ENCODE measurements around the gene PRELP. TPM values are rescaled to one million over a fixed set of nuclear protein-coding genes. Genes with fewer than 3 reads are reported as not detected.

Gene PRELP
- total RNA-seq, 1 experiment from 2014 or later, result 0.07 TPM

GRCh38 chr1:203480084-203480483 lies 4.5 kb downstream of the PRELP start:
- no peak overlapping the region for H3K27ac Mint-ChIP-seq
- H3K14ac ChIP-seq (ENCODE audit: insufficient read depth, low read length), result no peak overlapping the region
- no peak overlapping the region for H2BK120ac ChIP-seq (ENCODE audit: low read depth, low read length, poor library complexity, severe bottlenecking)
- WGBS (ENCODE audit: extremely low coverage, insufficient read length, low lambda C conversion rate), result no CpG with 5 or more reads among the region's 2 CpGs
- peaks cover 15% of the 10 kb centered on the region for H3K27me3 Mint-ChIP-seq (ENCODE audit: low read depth)
- no peak overlapping the region for H3K4me2 ChIP-seq (ENCODE audit: insufficient read depth, insufficient read length, low read length)
- TF ChIP-seq CTCF (conservative IDR thresholded peaks at IDR 0.05), result no peak
- no peak overlapping the region for H4K5ac ChIP-seq (ENCODE audit: insufficient read length, low read depth, low read length)
- H3K4me1 Mint-ChIP-seq, result peaks cover 18 to 22% of the 10 kb centered on the region in 2 experiments
- H3K79me2 ChIP-seq (ENCODE audit: insufficient read depth, low read length), result no peaks in the 10 kb centered on the region
- H2AK5ac ChIP-seq (ENCODE audit: insufficient read length, low read length), result no peak overlapping the region
- H3K27ac ChIP-seq (ENCODE audit: insufficient read length, low read depth, low read length), result no peak overlapping the region
- H2BK20ac ChIP-seq (ENCODE audit: low read depth, low read length, poor library complexity, severe bottlenecking), result no peak overlapping the region
- H3K9ac ChIP-seq (ENCODE audit: extremely low read depth, insufficient read length, low read length), result no peak overlapping the region
- no peak overlapping the region for H3K56ac ChIP-seq (ENCODE audit: insufficient read length, low read depth, low read length)
- no peaks in the 10 kb centered on the region for H3K23me2 ChIP-seq (ENCODE audit: insufficient read length, low read depth, low read length, poor library complexity, severe bottlenecking)
- H2BK12ac ChIP-seq (ENCODE audit: insufficient read length, low read depth, low read length), result no peak overlapping the region
- no peak overlapping the region for H2BK5ac ChIP-seq (ENCODE audit: insufficient read length, low read length)
- H3T11ph ChIP-seq (ENCODE audit: low read length), result no peak overlapping the region
- H3K23ac ChIP-seq (ENCODE audit: insufficient read length, low read depth, low read length), result no peak overlapping the region
- no peak overlapping the region for H3K4me3 Mint-ChIP-seq
- H2AFZ ChIP-seq (ENCODE audit: low read length), result no peak overlapping the region
- H3K18ac ChIP-seq (ENCODE audit: insufficient read length, low read depth, low read length), result no peak overlapping the region
- no peaks in the 10 kb centered on the region for H3K79me1 ChIP-seq (ENCODE audit: insufficient read depth, low read depth, low read length, poor library complexity, severe bottlenecking)
- no peaks in the 10 kb centered on the region for H3K36me3 Mint-ChIP-seq (ENCODE audit: insufficient read depth in 1 of 3, low read depth in 3 of 3)
- no peaks in the 10 kb centered on the region for H3K9me3 ChIP-seq (ENCODE audit: control insufficient read depth, low read depth, low read length)
- no peak overlapping the region for H4K91ac ChIP-seq (ENCODE audit: insufficient read length, low read depth, low read length)
- no peaks in the 10 kb centered on the region for H3K27me3 ChIP-seq (ENCODE audit: insufficient read depth, low read length)
- no peak for DNase-seq
- H2BK15ac ChIP-seq (ENCODE audit: low read depth, low read length), result no peak overlapping the region
- no peak overlapping the region for H3K4ac ChIP-seq (ENCODE audit: low read depth, low read length)
- no peak overlapping the region for H4K8ac ChIP-seq (replicated peaks; ENCODE audit: insufficient read length, low read depth, low read length)
- H3K4me1 ChIP-seq (ENCODE audit: insufficient read depth, low read length), result peaks cover 3% of the 10 kb centered on the region; the same call in 1 of the 2 replicates
- H3K9me3 Mint-ChIP-seq, result no peaks in the 10 kb centered on the region
- H4K20me1 ChIP-seq (ENCODE audit: control insufficient read depth, insufficient read depth, insufficient read length), result no peaks in the 10 kb centered on the region

Measured in H9 (cell line).